ENCODE results near the gene BAIAP2L2.
"Not testable (repeated sequence)": the region's sequence is repeated elsewhere in the genome, so short reads cannot be mapped to it uniquely, and the experiment has no call there.

Gene BAIAP2L2

GRCh38 chr22:38127869-38128268, 17.4 kb upstream of the BAIAP2L2 start:
- no peak for DNase-seq (ENCODE audit: low spot score)

GRCh38 chr22:38126928-38127668, 16.6 kb upstream of the BAIAP2L2 start:
- DNase-seq (ENCODE audit: low spot score): no peak

GRCh38 chr22:38125751-38126201, 15.3 kb upstream of the BAIAP2L2 start:
- no peak for DNase-seq (ENCODE audit: low spot score)

GRCh38 chr22:38125038-38125610, 14.6 kb upstream of the BAIAP2L2 start:
- DNase-seq (ENCODE audit: low spot score): no peak

GRCh38 chr22:38124236-38124974, 13.9 kb upstream of the BAIAP2L2 start:
- no peak for DNase-seq (ENCODE audit: low spot score)

GRCh38 chr22:38122616-38123015, 12.1 kb upstream of the BAIAP2L2 start:
- no peak for DNase-seq (ENCODE audit: low spot score)

GRCh38 chr22:38120359-38121110, 10.1 kb upstream of the BAIAP2L2 start:
- peak; percentile 14 for DNase-seq (ENCODE audit: low spot score)

- not testable (repeated sequence) for DNase-seq (ENCODE audit: low spot score)
These were observed 8.3 kb upstream of the BAIAP2L2 start for GRCh38 chr22:38118747-38119146.

- no peak for DNase-seq (ENCODE audit: low spot score)
These were observed 7.7 kb upstream of the BAIAP2L2 start for GRCh38 chr22:38118182-38118581.

- DNase-seq (ENCODE audit: low spot score): not testable (repeated sequence)
These were observed 7.1 kb upstream of the BAIAP2L2 start for GRCh38 chr22:38117556-38117955.

GRCh38 chr22:38115423-38116205, 5.1 kb upstream of the BAIAP2L2 start:
- no peak for DNase-seq (ENCODE audit: low spot score)

- peak; percentile 66 for DNase-seq (ENCODE audit: low spot score)
These were observed 4.3 kb upstream of the BAIAP2L2 start for GRCh38 chr22:38114484-38115398.

- DNase-seq (ENCODE audit: low spot score): no peak
These were observed 1.9 kb upstream of the BAIAP2L2 start for GRCh38 chr22:38112381-38112780.

- DNase-seq (ENCODE audit: low spot score): peak; percentile 20
These were observed 1.5 kb upstream of the BAIAP2L2 start for GRCh38 chr22:38111925-38112355.

- peak; percentile 57 for DNase-seq (ENCODE audit: low spot score)
These were observed 674 bp upstream of the BAIAP2L2 start for GRCh38 chr22:38110863-38111852.

- DNase-seq (ENCODE audit: low spot score): no peak
These were observed 998 bp downstream of the BAIAP2L2 start for GRCh38 chr22:38109371-38110001.

GRCh38 chr22:38108561-38109319, 1.7 kb downstream of the BAIAP2L2 start:
- no peak for DNase-seq (ENCODE audit: low spot score)
